Subcutaneous abdominal adipose tissue (tissue), 5 donors: ENCODE measurements around the gene LYZL2.
"Not testable (repeated sequence)": the region's sequence is repeated elsewhere in the genome, so short reads cannot be mapped to it uniquely, and the experiment has no call there.

Experiments
- H3K27ac ChIP-seq: one replicate; pipeline ENCODE4 v1.7.0; 2013; ENCODE audit warnings: low read depth, mild to moderate bottlenecking, inconsistent platforms, low read length, moderate library complexity
- H3K27me3 ChIP-seq, 5 donors: one replicate each; pipeline ENCODE4 v1.7.0; 2013; ENCODE audit warnings: low read length in 5 of 5, inconsistent platforms in 1 of 5; ENCODE audit not compliant: control insufficient read depth in 5 of 5, insufficient read depth in 4 of 5
- H3K36me3 ChIP-seq, 5 donors: one replicate each; pipeline ENCODE4 v1.7.0; 2013; ENCODE audit warnings: low read length in 5 of 5; ENCODE audit not compliant: control insufficient read depth in 5 of 5, insufficient read depth in 5 of 5
- H3K4me1 ChIP-seq, 5 donors: one replicate each; pipeline ENCODE4 v1.7.0; 2013; ENCODE audit warnings: low read length in 5 of 5, mild to moderate bottlenecking in 3 of 5, moderate library complexity in 1 of 5; ENCODE audit not compliant: control insufficient read depth in 5 of 5, insufficient read depth in 5 of 5
- H3K4me3 ChIP-seq, 5 donors: one replicate each; pipeline ENCODE4 v1.7.0; 2013; ENCODE audit warnings: low read length in 5 of 5, low read depth in 1 of 5
- H3K9ac ChIP-seq, 5 donors: one replicate each; pipeline ENCODE4 v1.7.0; 2013; ENCODE audit warnings: low read length in 5 of 5, mild to moderate bottlenecking in 4 of 5, moderate library complexity in 3 of 5
- H3K9me3 ChIP-seq, 5 donors: one replicate each; pipeline ENCODE4 v1.7.0; 2013; ENCODE audit warnings: low read length in 5 of 5; ENCODE audit not compliant: control insufficient read depth in 5 of 5
- donor health status: healthy.
- donor health status: healthy.
- donor health status: healthy.
- donor health status: healthy.
- donor health status: healthy.

LYZL2 gene

DNA sequence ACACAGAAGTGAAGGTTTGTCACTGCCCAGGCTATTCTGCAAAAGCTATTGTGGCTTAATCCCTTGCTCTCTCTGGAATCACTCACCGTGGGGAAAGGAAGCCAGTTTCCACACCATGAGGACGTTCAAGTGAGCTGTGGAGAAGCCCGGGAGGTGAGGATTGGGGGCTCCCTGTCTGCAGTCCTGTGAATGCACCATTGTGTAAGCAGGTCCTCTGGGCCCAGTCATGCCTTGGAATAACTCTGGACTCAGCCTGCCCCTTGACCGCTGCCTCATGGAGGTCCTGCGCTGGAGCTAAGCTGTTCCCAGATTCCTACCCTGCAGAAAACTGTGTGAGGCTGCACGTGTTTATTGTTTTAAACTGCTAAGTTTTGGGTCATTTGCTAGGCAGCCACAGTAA lies 33.5 kb downstream of the LYZL2 start:
- H3K27me3 ChIP-seq = no peaks in the 10 kb centered on the region
- no peak overlapping the region for H3K4me3 ChIP-seq
- H3K9ac ChIP-seq = no peak overlapping the region
- H3K9me3 ChIP-seq = no peaks in the 10 kb centered on the region
- H3K36me3 ChIP-seq = no peaks in the 10 kb centered on the region
- no peaks in the 10 kb centered on the region for H3K4me1 ChIP-seq
- no peak overlapping the region for H3K27ac ChIP-seq

DNA sequence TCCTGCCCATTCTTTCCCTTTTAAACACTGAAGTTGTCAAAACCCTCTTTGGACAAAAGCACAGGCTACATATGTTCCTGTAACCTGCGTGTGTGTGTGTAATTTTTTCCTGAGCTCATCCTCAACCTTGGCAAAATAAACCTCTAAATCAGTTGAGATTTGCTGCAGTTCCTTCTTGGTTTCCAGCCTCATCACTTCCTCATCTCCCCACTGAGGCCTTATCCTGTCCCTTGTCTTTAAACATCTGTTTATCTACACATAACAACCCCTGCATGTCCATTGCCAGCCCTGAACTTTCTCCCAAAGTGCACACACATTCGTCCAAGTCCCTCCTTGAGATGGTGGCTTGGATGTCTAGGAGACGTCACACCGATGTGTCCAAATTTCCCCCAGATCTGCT lies 35.5 kb downstream of the LYZL2 start:
- peaks cover 0 to 5% (median 0%) of the 10 kb centered on the region in 5 donors for H3K4me1 ChIP-seq
- no peaks in the 10 kb centered on the region for H3K9me3 ChIP-seq

DNA sequence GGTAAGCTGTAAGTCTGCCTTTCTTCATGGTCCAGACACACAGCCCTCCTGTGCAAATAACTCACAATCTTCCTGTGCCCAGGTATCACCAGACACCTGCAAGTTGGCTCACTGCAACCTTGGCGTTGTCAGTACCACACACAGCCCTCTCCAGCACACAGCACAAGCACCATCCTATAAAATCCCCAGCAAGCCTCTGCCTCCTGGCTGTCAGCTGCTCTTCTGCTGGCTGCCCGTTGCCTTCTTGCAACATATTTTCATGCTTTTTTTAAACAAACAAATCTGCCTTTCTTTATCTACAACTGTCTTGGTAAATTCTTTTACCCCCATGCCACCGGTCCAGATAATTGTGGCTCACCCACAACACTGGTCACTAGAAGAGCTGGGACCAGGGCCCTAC lies 36.8 kb downstream of the LYZL2 start:
- H3K9ac ChIP-seq, H3K36me3 ChIP-seq, H3K4me3 ChIP-seq, H3K27ac ChIP-seq, H3K27me3 ChIP-seq, H3K4me1 ChIP-seq, H3K9me3 ChIP-seq: not testable (repeated sequence)

More for the DNA sequence above, 35.5 kb downstream of the LYZL2 start:
- H3K4me3 ChIP-seq = no peak overlapping the region
- H3K9ac ChIP-seq = no peak overlapping the region
- no peak overlapping the region for H3K27ac ChIP-seq
- H3K27me3 ChIP-seq = no peaks in the 10 kb centered on the region
- no peaks in the 10 kb centered on the region for H3K36me3 ChIP-seq

DNA sequence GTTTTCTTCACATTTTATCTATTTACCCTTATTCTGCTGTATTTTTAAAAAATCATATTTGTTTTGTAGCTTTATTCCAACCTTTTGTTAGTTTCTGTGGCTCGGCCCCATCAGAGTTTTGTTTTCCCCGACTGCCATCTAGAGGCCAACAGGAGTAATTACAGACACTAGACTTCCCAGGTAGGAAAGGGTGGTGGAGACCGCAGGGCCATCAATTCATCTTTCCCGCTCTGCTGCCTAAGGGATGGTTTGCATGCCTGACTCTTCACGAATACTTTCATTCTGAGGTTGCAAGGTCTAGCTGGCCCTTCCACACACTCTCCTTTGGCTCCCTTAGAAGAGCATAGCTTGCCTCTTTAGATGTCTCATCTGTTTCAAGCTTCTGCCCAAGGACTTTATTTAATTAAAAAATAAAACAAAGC lies 38.3 kb downstream of the LYZL2 start:
- H3K4me3 ChIP-seq = no peak overlapping the region
- H3K36me3 ChIP-seq = no peaks in the 10 kb centered on the region
- H3K27me3 ChIP-seq = no peaks in the 10 kb centered on the region
- no peaks in the 10 kb centered on the region for H3K9me3 ChIP-seq
- peaks cover 0 to 17% (median 9%) of the 10 kb centered on the region in 5 donors for H3K4me1 ChIP-seq
- no peak overlapping the region for H3K9ac ChIP-seq
- no peak overlapping the region for H3K27ac ChIP-seq

GRCh38 chr10:30589441-30589840 lies 40.1 kb downstream of the LYZL2 start:
- H3K9me3 ChIP-seq = no peaks in the 10 kb centered on the region
- no peak overlapping the region for H3K4me3 ChIP-seq
- H3K36me3 ChIP-seq = no peaks in the 10 kb centered on the region
- H3K27ac ChIP-seq = no peak overlapping the region
- H3K27me3 ChIP-seq = no peaks in the 10 kb centered on the region
- peaks cover 0 to 18% (median 10%) of the 10 kb centered on the region in 5 donors for H3K4me1 ChIP-seq
- H3K9ac ChIP-seq = no peak overlapping the region

DNA sequence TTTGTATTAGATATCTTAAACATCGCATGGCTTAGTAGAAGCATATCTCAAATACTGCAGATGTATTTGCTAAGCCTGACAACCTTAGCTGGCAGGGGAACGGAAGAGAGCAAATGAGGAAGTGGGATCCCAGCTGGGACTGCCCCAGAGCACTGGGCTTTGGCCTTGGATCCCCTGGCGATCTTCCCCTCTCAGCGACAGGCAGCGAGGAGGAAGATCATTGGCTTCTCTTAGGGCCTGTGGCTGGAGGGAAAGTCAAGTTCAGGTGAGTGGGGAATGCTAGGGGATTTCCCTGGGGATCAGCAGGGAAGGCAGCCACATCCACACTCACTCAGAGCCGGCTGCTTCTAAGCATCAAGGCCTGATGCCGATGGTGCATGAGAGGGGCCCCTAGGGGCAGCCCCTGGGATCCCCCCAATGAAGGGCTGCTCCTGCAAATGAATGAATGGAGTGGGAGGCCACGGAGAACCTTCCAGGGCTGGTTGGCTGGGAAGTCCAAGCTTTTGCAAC lies 42.0 kb downstream of the LYZL2 start:
- Histone ChIP-seq H3K4me1 (peaks cover 0 to 33% (median 22%) of the 10 kb centered on the region in 5 donors), H3K9me3 (no peaks in the 10 kb centered on the region), H3K9ac (no peak overlapping the region), H3K27ac (no peak overlapping the region), H3K27me3 (no peaks in the 10 kb centered on the region), H3K4me3 (no peak overlapping the region), H3K36me3 (no peaks in the 10 kb centered on the region)

- peaks cover 0 to 36% (median 22%) of the 10 kb centered on the region in 5 donors for H3K4me1 ChIP-seq
- H3K27me3 ChIP-seq = no peaks in the 10 kb centered on the region
- H3K9me3 ChIP-seq = no peaks in the 10 kb centered on the region
- no peak overlapping the region for H3K4me3 ChIP-seq
- no peaks in the 10 kb centered on the region for H3K36me3 ChIP-seq
- no peak overlapping the region for H3K27ac ChIP-seq
- H3K9ac ChIP-seq = no peak overlapping the region
These were observed 42.7 kb downstream of the LYZL2 start for GRCh38 chr10:30586828-30587227.

GRCh38 chr10:30583778-30584415 lies 45.7 kb downstream of the LYZL2 start:
- Histone ChIP-seq H3K9me3 (no peaks in the 10 kb centered on the region), H3K9ac (peak overlapping the region in 4 of 5 donors; percentile 38 to 69 (median 58)), H3K4me1 (peaks cover 0 to 33% (median 22%) of the 10 kb centered on the region in 5 donors), H3K27ac (peak overlapping the region; percentile 72), H3K27me3 (no peaks in the 10 kb centered on the region), H3K4me3 (peak overlapping the region; percentile 43 to 70 (median 53)), H3K36me3 (no peaks in the 10 kb centered on the region)

GRCh38 chr10:30581779-30582380 lies 47.7 kb downstream of the LYZL2 start:
- H3K9ac ChIP-seq = no peak overlapping the region
- H3K27me3 ChIP-seq = no peaks in the 10 kb centered on the region
- H3K36me3 ChIP-seq = no peaks in the 10 kb centered on the region
- peaks cover 0 to 23% (median 14%) of the 10 kb centered on the region in 5 donors for H3K4me1 ChIP-seq
- no peak overlapping the region for H3K4me3 ChIP-seq
- no peak overlapping the region for H3K27ac ChIP-seq
- H3K9me3 ChIP-seq = no peaks in the 10 kb centered on the region

DNA sequence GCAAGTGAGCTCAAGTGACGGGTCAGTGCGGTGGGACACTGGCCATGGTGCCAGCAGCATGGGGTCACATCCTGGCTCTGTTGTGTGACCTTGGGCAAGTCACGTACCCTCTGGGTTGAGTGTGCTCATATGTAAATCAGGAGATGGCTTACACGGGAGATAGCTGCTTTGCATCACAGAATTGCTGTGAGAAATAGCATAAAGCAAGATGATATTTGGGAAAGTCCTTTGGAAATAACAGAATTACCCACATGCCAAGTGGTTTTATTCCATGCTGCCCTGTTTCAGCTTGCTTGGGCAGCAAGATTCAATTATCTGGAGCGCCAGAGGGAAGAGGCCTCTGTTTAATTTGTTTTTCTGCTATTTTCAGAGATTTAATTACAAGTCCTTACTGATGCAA lies 48.9 kb downstream of the LYZL2 start:
- no peak overlapping the region for H3K9ac ChIP-seq
- H3K4me3 ChIP-seq = no peak overlapping the region
- no peaks in the 10 kb centered on the region for H3K27me3 ChIP-seq
- H3K4me1 ChIP-seq = peaks cover 0 to 21% (median 14%) of the 10 kb centered on the region in 5 donors
- no peak overlapping the region for H3K27ac ChIP-seq
- H3K36me3 ChIP-seq = no peaks in the 10 kb centered on the region
- no peaks in the 10 kb centered on the region for H3K9me3 ChIP-seq
